Natural killer cell (primary cell): ENCODE data around the gene NME2. TPM values are rescaled to one million over a fixed set of nuclear protein-coding genes. Genes with fewer than 3 reads are reported as not detected.

Source experiments
- ATAC-seq, 3 donors: fragments of 150-1000 bp in 2 of 3; fragments of 200-7000 bp in 1 of 3; cut with Tn5 transposase; 1 replicate in 1 of 3; 2 replicates in 2 of 3; pipeline ENCODE4 v1.10.0; 2021; ENCODE audit warnings: mild to moderate bottlenecking in 2 of 3, moderate library complexity in 2 of 3
- DNase-seq, 2 donors: peaks; one replicate each; pipeline versions ENCODE4 v3.0.0 to v3.0.0-alpha.2; 2013 to 2021; ENCODE audit warnings: mixed read lengths in 1 of 2
- H3K27ac ChIP-seq: one replicate; pipeline ENCODE4 v1.5.1; 2013; ENCODE audit warnings: mild to moderate bottlenecking, low read length
- H3K27me3 ChIP-seq: one replicate; pipeline ENCODE4 v1.6.1; 2013; ENCODE audit warnings: low read length; ENCODE audit not compliant: control insufficient read depth, insufficient read depth
- H3K36me3 ChIP-seq: one replicate; pipeline ENCODE4 v1.6.1; 2013; ENCODE audit warnings: low read length; ENCODE audit not compliant: control insufficient read depth, insufficient read depth
- H3K4me1 ChIP-seq: one replicate; pipeline ENCODE4 v1.6.1; 2013; ENCODE audit warnings: low read length; ENCODE audit not compliant: control insufficient read depth, insufficient read depth
- H3K4me3 ChIP-seq: one replicate; pipeline ENCODE4 v1.5.1; 2013; ENCODE audit warnings: low read length
- H3K9me3 ChIP-seq: one replicate; pipeline ENCODE4 v1.6.1; 2013; ENCODE audit warnings: low read length; ENCODE audit not compliant: control insufficient read depth, insufficient read depth
- H3K27ac Mint-ChIP-seq, 2 donors: one replicate each; pipeline ENCODE4 v1.8.0; 2022; ENCODE audit warnings: mild to moderate bottlenecking in 2 of 2, mixed read lengths in 2 of 2, moderate library complexity in 1 of 2
- H3K27me3 Mint-ChIP-seq, 2 donors: one replicate each; pipeline ENCODE4 v1.8.0; 2022; ENCODE audit warnings: low read depth in 2 of 2, mixed read lengths in 2 of 2
- H3K36me3 Mint-ChIP-seq: one replicate; pipeline ENCODE4 v1.8.0; 2022; ENCODE audit warnings: mixed read lengths
- H3K4me1 Mint-ChIP-seq, 2 donors: one replicate each; pipeline ENCODE4 v1.8.0; 2022; ENCODE audit warnings: mixed read lengths in 2 of 2
- H3K4me3 Mint-ChIP-seq: one replicate; pipeline ENCODE4 v1.8.0; 2022; ENCODE audit warnings: mild to moderate bottlenecking, moderate library complexity, mixed read lengths
- H3K9me3 Mint-ChIP-seq, 2 donors: one replicate each; pipeline ENCODE4 v1.8.0; 2022; ENCODE audit warnings: mixed read lengths in 2 of 2
- CTCF ChIP-seq: fragments of 200-600 bp; IDR thresholded peaks from one replicate; pipeline ENCODE4 v1.8.0; 2022; ENCODE audit warnings: antibody characterized with exemption
- WGBS: methylation state at CpG from one replicate; pipeline ENCODE4 v1.1.7; 2013; ENCODE audit warnings: missing lambda C conversion rate; ENCODE audit not compliant: insufficient coverage; 5-methylcytosine and 5-hydroxymethylcytosine counted together
- intact Hi-C: fragments of 100-400 bp; cut with micrococcal nuclease; formaldehyde crosslinking; loops from one replicate; pipeline ENCODE4 v1.14.2; 2022
- total RNA-seq, 4 donors: library from RNA; stranded (reverse); fragments of 120-200 nt in 1 of 4; gene quantifications; one replicate each; pipeline versions ENCODE4 v1.2.3 to v1.2.4, GENCODE V29; 2013 to 2022

NME2 gene
- total RNA-seq, 3 donors from 2014 or later (not counting 1 experiment from before 2014, with no cell fraction given) = 100 to 109 (median 101) TPM

- Mint-ChIP-seq H3K9me3 (no peaks in the 10 kb centered on the region), H3K27me3 (no peaks in the 10 kb centered on the region), H3K4me3 (no peak overlapping the region), H3K36me3 (peaks cover 13% of the 10 kb centered on the region), H3K27ac (no peak overlapping the region), H3K4me1 (no peaks in the 10 kb centered on the region)
- Histone ChIP-seq H3K4me3 (no peak overlapping the region), H3K27ac (no peak overlapping the region), H3K4me1 (no peaks in the 10 kb centered on the region), H3K9me3 (no peaks in the 10 kb centered on the region), H3K27me3 (no peaks in the 10 kb centered on the region), H3K36me3 (peaks cover 58% of the 10 kb centered on the region)
- WGBS = 78% methylated on average over 1 of the region's 2 CpGs
- no peak for TF ChIP-seq CTCF
- ATAC-seq = no peak
- DNase-seq = no peak
- intact Hi-C loops = no loop called here
Observed at GRCh38 chr17:51191895-51192294, 25.7 kb downstream of the NME2 start.

GRCh38 chr17:51197754-51198153, 31.5 kb downstream of the NME2 start:
- Histone ChIP-seq H3K9me3 (no peaks in the 10 kb centered on the region), H3K4me1 (peaks cover 11% of the 10 kb centered on the region), H3K4me3 (no peak overlapping the region), H3K27ac (no peak overlapping the region), H3K36me3 (peaks cover 67% of the 10 kb centered on the region), H3K27me3 (no peaks in the 10 kb centered on the region)
- TF ChIP-seq CTCF = no peak
- WGBS = 99% methylated on average over 4 of the region's 4 CpGs
- peak overlapping the region; percentile 13 to 36 for H3K27ac Mint-ChIP-seq
- no peaks in the 10 kb centered on the region for H3K4me1 Mint-ChIP-seq
- DNase-seq (no peak), ATAC-seq (no peak)
- no peaks in the 10 kb centered on the region for H3K27me3 Mint-ChIP-seq
- no peaks in the 10 kb centered on the region for H3K9me3 Mint-ChIP-seq
- peaks cover 14% of the 10 kb centered on the region for H3K36me3 Mint-ChIP-seq
- H3K4me3 Mint-ChIP-seq = no peak overlapping the region
- intact Hi-C loops = no loop called here

GRCh38 chr17:51200295-51200694, 34.1 kb downstream of the NME2 start:
- no peak overlapping the region for H3K4me3 Mint-ChIP-seq
- Histone ChIP-seq H3K27me3 (no peaks in the 10 kb centered on the region), H3K4me1 (peaks cover 11% of the 10 kb centered on the region), H3K4me3 (no peak overlapping the region), H3K27ac (no peak overlapping the region), H3K9me3 (no peaks in the 10 kb centered on the region), H3K36me3 (peaks cover 66% of the 10 kb centered on the region)
- WGBS = 42% methylated on average over 4 of the region's 6 CpGs
- H3K9me3 Mint-ChIP-seq = no peaks in the 10 kb centered on the region
- peak overlapping the region in 1 of 2 donors; percentile 29 for H3K27ac Mint-ChIP-seq
- intact Hi-C loops = no loop called here
- no peak for TF ChIP-seq CTCF
- H3K4me1 Mint-ChIP-seq = no peaks in the 10 kb centered on the region
- peaks cover 15% of the 10 kb centered on the region for H3K36me3 Mint-ChIP-seq
- ATAC-seq (peak in 2 of 3 donors; percentile 35 to 50), DNase-seq (peak in 1 of 2 donors; percentile 47)
- H3K27me3 Mint-ChIP-seq = no peaks in the 10 kb centered on the region

GRCh38 chr17:51200846-51201245, 34.6 kb downstream of the NME2 start:
- ATAC-seq (no peak), DNase-seq (no peak)
- TF ChIP-seq CTCF = no peak
- Histone ChIP-seq H3K4me1 (peaks cover 11% of the 10 kb centered on the region), H3K36me3 (peaks cover 67% of the 10 kb centered on the region), H3K27ac (no peak overlapping the region), H3K9me3 (no peaks in the 10 kb centered on the region), H3K4me3 (no peak overlapping the region), H3K27me3 (no peaks in the 10 kb centered on the region)
- no peak overlapping the region for H3K4me3 Mint-ChIP-seq
- H3K4me1 Mint-ChIP-seq = no peaks in the 10 kb centered on the region
- intact Hi-C loops = no loop called here
- WGBS = 100% methylated on average over 1 of the region's 2 CpGs
- H3K27ac Mint-ChIP-seq = peak overlapping the region; percentile 43 to 51
- no peaks in the 10 kb centered on the region for H3K9me3 Mint-ChIP-seq
- no peaks in the 10 kb centered on the region for H3K27me3 Mint-ChIP-seq
- peaks cover 19% of the 10 kb centered on the region for H3K36me3 Mint-ChIP-seq
